Liver (tissue), 9 donors: ENCODE results near the gene RREB1. TPM values are rescaled to one million over a fixed set of nuclear protein-coding genes. Genes with fewer than 3 reads are reported as not detected.

ENCODE experiments used
- DNase-seq: peaks from one replicate; pipeline ENCODE4 v3.0.0-alpha.2; 2017; ENCODE audit warnings: low spot score
- H3K27ac ChIP-seq, 2 donors: one replicate each; pipeline ENCODE4 v1.7.0; 2013; ENCODE audit warnings: inconsistent platforms in 2 of 2, low read length in 2 of 2, control low read depth in 1 of 2, low read depth in 1 of 2, mild to moderate bottlenecking in 1 of 2
- H3K27me3 ChIP-seq, 4 donors: one replicate each; pipeline versions ENCODE4 v1.6.1 to v1.7.0; 2013; ENCODE audit warnings: low read length in 3 of 4, inconsistent platforms in 1 of 4, mild to moderate bottlenecking in 1 of 4, moderate library complexity in 1 of 4; ENCODE audit not compliant: control insufficient read depth in 4 of 4, insufficient read depth in 4 of 4
- H3K36me3 ChIP-seq, 4 donors: one replicate each; pipeline versions ENCODE4 v1.6.1 to v1.7.0; 2013; ENCODE audit warnings: low read length in 3 of 4, mild to moderate bottlenecking in 3 of 4, low read depth in 1 of 4, moderate library complexity in 1 of 4; ENCODE audit not compliant: control insufficient read depth in 4 of 4, insufficient read depth in 3 of 4
- H3K4me1 ChIP-seq, 4 donors: one replicate each; pipeline versions ENCODE4 v1.6.1 to v1.7.0; 2013; ENCODE audit warnings: low read length in 3 of 4, mild to moderate bottlenecking in 3 of 4, moderate library complexity in 1 of 4; ENCODE audit not compliant: control insufficient read depth in 4 of 4, insufficient read depth in 4 of 4
- H3K4me3 ChIP-seq, 3 donors: one replicate each; pipeline versions ENCODE4 v1.6.1 to v1.7.0; 2013; ENCODE audit warnings: low read length in 3 of 3, control low read depth in 1 of 3, low read depth in 1 of 3, mild to moderate bottlenecking in 1 of 3
- H3K9ac ChIP-seq, 2 donors: one replicate each; pipeline ENCODE4 v1.7.0; 2013; ENCODE audit warnings: low read length in 2 of 2, mild to moderate bottlenecking in 2 of 2, moderate library complexity in 2 of 2, control low read depth in 1 of 2, low read depth in 1 of 2
- H3K9me3 ChIP-seq, 4 donors: one replicate each; pipeline versions ENCODE4 v1.6.1 to v1.7.0; 2013; ENCODE audit warnings: low read length in 3 of 4; ENCODE audit not compliant: control insufficient read depth in 4 of 4
- EGR1 ChIP-seq, 2 donors: IDR thresholded peaks; 2 replicates each; pipeline ENCODE4 v1.6.1; 2016 to 2018; ENCODE audit warnings: antibody characterized with exemption in 2 of 2, low read depth in 2 of 2
- FOXA1 ChIP-seq: IDR thresholded peaks from 2 replicates; pipeline ENCODE4 v1.6.1; 2016; ENCODE audit warnings: antibody characterized with exemption
- GABPA ChIP-seq, 2 donors: IDR thresholded peaks in 1 of 2; conservative IDR thresholded peaks in 1 of 2; 2 replicates each; pipeline ENCODE4 v1.6.1; 2016; ENCODE audit warnings: antibody characterized with exemption in 2 of 2, mild to moderate bottlenecking in 1 of 2, moderate library complexity in 1 of 2
- HNF4G ChIP-seq: IDR thresholded peaks from 2 replicates; pipeline ENCODE4 v1.6.1; 2016; ENCODE audit warnings: antibody characterized with exemption
- NR2F2 ChIP-seq: IDR thresholded peaks from 2 replicates; pipeline ENCODE4 v1.6.1; 2016; ENCODE audit warnings: antibody characterized with exemption
- RAD21 ChIP-seq, 2 donors: IDR thresholded peaks; 2 replicates each; pipeline ENCODE4 v1.6.1; 2016; ENCODE audit warnings: antibody characterized with exemption in 2 of 2, mild to moderate bottlenecking in 2 of 2
- RXRA ChIP-seq, 2 donors: IDR thresholded peaks; 2 replicates each; pipeline ENCODE4 v1.6.1; 2017 to 2018; ENCODE audit warnings: antibody characterized with exemption in 2 of 2, mild to moderate bottlenecking in 1 of 2
- YY1 ChIP-seq: IDR thresholded peaks from 2 replicates; pipeline ENCODE4 v1.6.1; 2016; ENCODE audit warnings: antibody characterized with exemption, mild to moderate bottlenecking
- WGBS: extraction: QIAGEN DNeasy Blood & Tissue Kit; methylation state at CpG from one replicate; pipeline ENCODE4 v1.1.7; 2013; 5-methylcytosine and 5-hydroxymethylcytosine counted together
- polyA plus RNA-seq, 2 donors: library from polyadenylated mRNA; stranded (reverse) in 1 of 2; unstranded in 1 of 2; fragments of 200-250 nt in 1 of 2; fragments of >200 nt in 1 of 2; fragmentation: Nextera tagmentation in 1 of 2; extraction: Ambion mirVana in 1 of 2; gene quantifications; one replicate each; pipeline versions ENCODE4 v1.2.1 to v1.2.3, GENCODE V29; 2013 to 2015
- total RNA-seq, 2 donors: library from RNA; depleted of rRNA; stranded (reverse); fragments of >200 nt; gene quantifications; one replicate each; pipeline ENCODE4 v1.2.3, GENCODE V29; 2014
- TF ChIP-seq, protein P1 (sequence below): IDR thresholded peaks from 2 replicates; pipeline ENCODE4 v1.6.1; 2016; ENCODE audit warnings: antibody characterized with exemption, mild to moderate bottlenecking
- TF ChIP-seq, protein P2 (sequence below): IDR thresholded peaks from 2 replicates; pipeline ENCODE4 v1.6.1; 2016; ENCODE audit warnings: antibody characterized with exemption
- TF ChIP-seq, protein P3 (sequence below): IDR thresholded peaks from 2 replicates; pipeline ENCODE4 v1.6.1; 2016; ENCODE audit warnings: antibody characterized with exemption
- donor health status: healthy.
- donor health status: healthy.
- donor health status: healthy.
- donor health status: healthy.
- donor health status: healthy.

Gene RREB1
- total and polyA plus RNA-seq, 4 donors, result 10.1 to 28.9 (median 17.3) TPM

DNA sequence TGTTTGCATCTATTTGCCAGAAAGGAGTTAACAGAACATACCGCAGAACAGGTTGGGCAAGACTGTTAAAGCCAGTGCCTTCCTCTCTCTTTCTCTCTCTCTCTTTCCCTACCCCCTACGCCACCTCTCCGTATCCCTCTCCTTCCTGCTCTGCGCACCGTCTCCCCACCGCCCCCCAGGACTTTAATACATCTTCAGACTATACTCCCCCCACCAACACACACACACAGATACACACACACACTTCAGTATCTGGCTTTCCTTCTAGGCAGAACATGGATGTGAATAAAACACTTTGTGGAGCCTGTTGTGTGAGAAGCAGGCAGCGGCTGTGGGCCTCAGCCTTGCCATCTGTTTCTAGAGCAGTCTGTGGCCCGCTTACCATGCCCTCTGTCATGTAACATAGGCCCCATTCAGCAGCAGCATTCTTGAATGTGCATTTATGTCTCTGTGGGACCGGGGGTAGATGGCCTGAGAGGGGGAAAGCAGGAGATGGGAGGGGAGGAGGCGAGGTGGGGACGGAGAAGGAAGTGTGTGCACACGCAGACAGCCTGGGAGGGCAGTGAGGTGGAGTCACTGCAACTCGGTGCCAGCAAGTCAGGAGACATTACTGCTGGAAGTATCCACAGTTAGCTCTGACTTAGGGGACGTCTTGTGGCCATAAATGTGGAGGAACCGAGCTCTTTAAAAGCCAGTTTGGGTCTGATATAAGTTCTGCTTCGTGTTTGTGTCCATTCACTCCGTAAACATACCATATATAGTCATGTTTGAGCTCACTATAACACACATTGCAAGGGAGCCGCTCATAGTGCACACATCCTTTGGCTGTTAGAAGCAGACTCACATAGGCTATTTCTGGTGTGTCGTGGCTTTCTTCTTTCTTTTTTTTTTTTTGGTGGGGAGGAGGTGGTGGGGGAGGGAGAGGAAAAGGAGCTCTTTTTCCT is 38.4 kb downstream of the RREB1 start:
- DNase-seq, result no peak
- H3K4me1 ChIP-seq, result peaks cover 16 to 72% (median 65%) of the 10 kb centered on the region in 4 donors
- no peaks in the 10 kb centered on the region for H3K9me3 ChIP-seq
- peak overlapping the region in 1 of 2 donors; percentile 16 for H3K9ac ChIP-seq
- TF ChIP-seq RXRA (IDR thresholded peaks at IDR 0.05), result no peak
- TF ChIP-seq RAD21 (IDR thresholded peaks at IDR 0.05), result peak in 1 of 2 donors; percentile 5
- peak; percentile 13 for TF ChIP-seq YY1
- no peaks in the 10 kb centered on the region for H3K36me3 ChIP-seq
- H3K4me3 ChIP-seq, result no peak overlapping the region
- 54% methylated on average over 19 of the region's 19 CpGs for WGBS
- no peaks in the 10 kb centered on the region for H3K27me3 ChIP-seq
- peak overlapping the region; percentile 45 to 65 for H3K27ac ChIP-seq

DNA sequence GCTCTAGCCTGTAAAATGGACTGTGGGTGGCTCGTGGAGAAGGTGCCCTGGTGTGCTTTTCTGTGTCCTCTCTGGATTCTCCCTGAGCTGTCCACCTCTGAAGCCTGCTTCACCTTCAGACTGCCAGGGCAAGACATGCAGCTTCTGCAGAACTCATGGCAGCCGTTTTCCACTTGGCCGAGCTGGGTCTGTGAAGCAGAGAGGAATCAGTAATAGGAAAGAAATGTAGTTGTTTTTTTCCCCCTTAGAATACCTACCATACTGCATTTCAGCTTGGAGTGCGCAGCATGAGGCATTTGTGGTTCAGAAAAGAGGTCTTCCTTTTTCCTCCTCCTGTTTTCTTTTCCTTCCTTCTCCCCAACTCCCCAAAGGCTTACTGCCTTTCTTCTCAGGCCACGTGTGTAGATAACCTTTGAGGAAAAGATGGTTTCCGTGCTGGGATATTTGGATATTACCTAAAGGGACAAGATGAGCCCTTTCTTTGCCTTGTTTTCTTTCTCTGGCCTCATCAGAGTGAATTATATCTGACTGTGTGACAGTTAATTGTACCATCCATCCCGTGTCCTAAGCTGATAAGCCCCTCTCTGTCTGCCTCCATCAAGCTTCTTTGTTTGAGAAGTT is 39.4 kb downstream of the RREB1 start:
- Histone ChIP-seq H3K27me3 (no peaks in the 10 kb centered on the region), H3K9me3 (no peaks in the 10 kb centered on the region), H3K36me3 (no peaks in the 10 kb centered on the region), H3K4me3 (no peak overlapping the region), H3K4me1 (peaks cover 13 to 79% (median 70%) of the 10 kb centered on the region in 4 donors), H3K9ac (no peak overlapping the region), H3K27ac (peak overlapping the region; percentile 45 to 65)
- 67% methylated on average over 7 of the region's 7 CpGs for WGBS
- TF ChIP-seq, protein P1, sequence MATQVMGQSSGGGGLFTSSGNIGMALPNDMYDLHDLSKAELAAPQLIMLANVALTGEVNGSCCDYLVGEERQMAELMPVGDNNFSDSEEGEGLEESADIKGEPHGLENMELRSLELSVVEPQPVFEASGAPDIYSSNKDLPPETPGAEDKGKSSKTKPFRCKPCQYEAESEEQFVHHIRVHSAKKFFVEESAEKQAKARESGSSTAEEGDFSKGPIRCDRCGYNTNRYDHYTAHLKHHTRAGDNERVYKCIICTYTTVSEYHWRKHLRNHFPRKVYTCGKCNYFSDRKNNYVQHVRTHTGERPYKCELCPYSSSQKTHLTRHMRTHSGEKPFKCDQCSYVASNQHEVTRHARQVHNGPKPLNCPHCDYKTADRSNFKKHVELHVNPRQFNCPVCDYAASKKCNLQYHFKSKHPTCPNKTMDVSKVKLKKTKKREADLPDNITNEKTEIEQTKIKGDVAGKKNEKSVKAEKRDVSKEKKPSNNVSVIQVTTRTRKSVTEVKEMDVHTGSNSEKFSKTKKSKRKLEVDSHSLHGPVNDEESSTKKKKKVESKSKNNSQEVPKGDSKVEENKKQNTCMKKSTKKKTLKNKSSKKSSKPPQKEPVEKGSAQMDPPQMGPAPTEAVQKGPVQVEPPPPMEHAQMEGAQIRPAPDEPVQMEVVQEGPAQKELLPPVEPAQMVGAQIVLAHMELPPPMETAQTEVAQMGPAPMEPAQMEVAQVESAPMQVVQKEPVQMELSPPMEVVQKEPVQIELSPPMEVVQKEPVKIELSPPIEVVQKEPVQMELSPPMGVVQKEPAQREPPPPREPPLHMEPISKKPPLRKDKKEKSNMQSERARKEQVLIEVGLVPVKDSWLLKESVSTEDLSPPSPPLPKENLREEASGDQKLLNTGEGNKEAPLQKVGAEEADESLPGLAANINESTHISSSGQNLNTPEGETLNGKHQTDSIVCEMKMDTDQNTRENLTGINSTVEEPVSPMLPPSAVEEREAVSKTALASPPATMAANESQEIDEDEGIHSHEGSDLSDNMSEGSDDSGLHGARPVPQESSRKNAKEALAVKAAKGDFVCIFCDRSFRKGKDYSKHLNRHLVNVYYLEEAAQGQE, result no peak
- TF ChIP-seq NR2F2 (no peak), FOXA1 (no peak), YY1 (no peak), RAD21 (IDR thresholded peaks at IDR 0.05) (no peak), EGR1 (IDR thresholded peaks at IDR 0.05; ENCODE audit: low read depth in 2 of 2) (no peak), HNF4G (no peak), GABPA (IDR thresholded peaks at IDR 0.05 in 1 of 2, conservative IDR thresholded peaks at IDR 0.05 in 1 of 2) (no peak)
- TF ChIP-seq, protein P2, sequence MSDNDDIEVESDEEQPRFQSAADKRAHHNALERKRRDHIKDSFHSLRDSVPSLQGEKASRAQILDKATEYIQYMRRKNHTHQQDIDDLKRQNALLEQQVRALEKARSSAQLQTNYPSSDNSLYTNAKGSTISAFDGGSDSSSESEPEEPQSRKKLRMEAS, result no peak
- TF ChIP-seq, protein P3, sequence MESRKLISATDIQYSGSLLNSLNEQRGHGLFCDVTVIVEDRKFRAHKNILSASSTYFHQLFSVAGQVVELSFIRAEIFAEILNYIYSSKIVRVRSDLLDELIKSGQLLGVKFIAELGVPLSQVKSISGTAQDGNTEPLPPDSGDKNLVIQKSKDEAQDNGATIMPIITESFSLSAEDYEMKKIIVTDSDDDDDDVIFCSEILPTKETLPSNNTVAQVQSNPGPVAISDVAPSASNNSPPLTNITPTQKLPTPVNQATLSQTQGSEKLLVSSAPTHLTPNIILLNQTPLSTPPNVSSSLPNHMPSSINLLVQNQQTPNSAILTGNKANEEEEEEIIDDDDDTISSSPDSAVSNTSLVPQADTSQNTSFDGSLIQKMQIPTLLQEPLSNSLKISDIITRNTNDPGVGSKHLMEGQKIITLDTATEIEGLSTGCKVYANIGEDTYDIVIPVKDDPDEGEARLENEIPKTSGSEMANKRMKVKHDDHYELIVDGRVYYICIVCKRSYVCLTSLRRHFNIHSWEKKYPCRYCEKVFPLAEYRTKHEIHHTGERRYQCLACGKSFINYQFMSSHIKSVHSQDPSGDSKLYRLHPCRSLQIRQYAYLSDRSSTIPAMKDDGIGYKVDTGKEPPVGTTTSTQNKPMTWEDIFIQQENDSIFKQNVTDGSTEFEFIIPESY, result no peak
- no peak for DNase-seq
